HG03196 (cell line): ENCODE measurements around the gene ANAPC15.
A peak's percentile ranks its signal among the peaks of the same experiment; 100 is the strongest.

Experiments
- ATAC-seq: cut with Tn5 transposase; IDR thresholded peaks from one replicate; pipeline ENCODE4 v1.9.1; 2021; ENCODE audit not compliant: unreplicated experiment

Gene ANAPC15

DNA sequence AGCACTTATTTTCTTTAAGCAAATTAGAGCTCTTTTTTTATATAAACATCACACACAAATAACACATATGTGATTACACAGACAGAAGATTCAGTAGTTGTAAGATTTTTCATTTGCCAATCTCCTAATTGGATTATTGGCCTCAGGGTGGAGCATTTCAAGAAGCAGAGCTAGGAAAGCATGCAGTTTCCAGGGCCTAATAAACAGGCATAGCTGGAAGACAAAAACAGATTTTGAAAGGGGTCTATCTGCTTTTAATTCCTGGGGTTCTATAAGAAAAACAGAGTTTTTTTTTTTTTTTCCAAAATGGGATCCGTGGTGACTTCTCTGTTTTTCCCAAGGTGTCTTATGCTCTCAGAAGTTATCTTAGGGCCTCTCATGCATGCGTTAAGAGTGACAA, 15.4 kb upstream of the ANAPC15 start:
- no peak for ATAC-seq

DNA sequence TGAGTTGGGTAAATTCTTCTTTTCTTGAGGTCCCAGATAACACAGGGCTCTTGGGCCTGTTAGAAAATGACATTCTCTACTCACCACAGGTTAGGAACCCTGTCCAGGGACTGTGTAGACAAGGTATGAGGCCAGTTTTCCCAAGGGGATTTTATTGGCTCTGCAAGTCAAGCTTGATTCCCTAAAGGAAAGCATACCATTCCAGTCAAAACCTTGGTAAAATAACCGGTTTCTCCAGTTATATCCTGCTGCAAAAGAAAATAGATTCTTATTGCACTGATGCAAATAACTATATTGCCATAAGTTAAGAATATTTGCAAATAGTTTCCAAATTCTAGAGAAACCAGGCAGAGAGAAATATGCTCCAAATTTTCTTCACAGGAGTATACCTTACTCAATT, 13.5 kb upstream of the ANAPC15 start:
- ATAC-seq, result no peak

DNA sequence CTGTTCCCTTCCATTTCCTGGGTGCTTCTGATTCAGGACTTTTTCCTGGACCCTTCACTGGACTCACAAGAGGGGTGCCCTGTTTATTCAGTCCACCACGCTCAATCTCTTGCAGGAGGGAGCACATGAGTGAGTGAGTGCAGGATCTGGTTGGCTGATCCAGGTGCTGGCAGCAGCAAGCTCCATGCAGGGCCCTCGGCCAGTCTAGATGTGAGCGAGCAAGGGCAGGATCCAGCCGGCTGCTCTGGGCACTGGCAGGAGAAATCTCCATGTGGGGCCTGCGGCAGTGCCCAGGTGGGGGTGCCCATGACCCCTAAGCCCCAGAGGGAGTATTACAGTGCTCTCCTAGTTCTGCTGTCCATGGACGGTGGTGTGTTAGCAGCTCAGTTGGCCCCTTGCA, 11.6 kb upstream of the ANAPC15 start:
- ATAC-seq, result no peak

DNA sequence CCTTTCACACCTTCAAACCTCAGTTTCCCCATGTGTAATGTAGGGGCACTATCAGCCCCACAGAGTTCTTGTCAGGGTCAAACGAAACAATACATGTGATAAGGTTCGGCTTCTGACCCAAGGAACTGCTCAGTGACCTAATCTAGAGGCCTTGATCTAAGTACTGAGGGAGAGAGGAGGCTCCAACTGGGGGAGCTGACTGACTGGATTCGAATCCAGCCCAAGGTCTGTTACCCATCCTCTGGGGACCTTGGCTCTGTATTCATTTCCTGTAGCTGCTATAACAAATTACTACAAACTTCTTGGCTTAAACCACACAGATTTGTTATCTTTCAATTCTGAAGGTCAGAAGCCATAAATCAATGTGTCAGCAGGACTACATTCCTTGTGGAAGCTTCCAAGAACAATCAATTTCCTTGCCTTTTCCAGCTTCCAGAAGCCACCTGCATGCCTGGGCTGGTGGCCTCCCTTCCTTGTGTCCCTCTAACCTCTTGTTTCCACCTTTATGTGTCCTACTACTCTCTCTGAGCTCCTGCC, 10.7 kb upstream of the ANAPC15 start:
- ATAC-seq, result no peak

DNA sequence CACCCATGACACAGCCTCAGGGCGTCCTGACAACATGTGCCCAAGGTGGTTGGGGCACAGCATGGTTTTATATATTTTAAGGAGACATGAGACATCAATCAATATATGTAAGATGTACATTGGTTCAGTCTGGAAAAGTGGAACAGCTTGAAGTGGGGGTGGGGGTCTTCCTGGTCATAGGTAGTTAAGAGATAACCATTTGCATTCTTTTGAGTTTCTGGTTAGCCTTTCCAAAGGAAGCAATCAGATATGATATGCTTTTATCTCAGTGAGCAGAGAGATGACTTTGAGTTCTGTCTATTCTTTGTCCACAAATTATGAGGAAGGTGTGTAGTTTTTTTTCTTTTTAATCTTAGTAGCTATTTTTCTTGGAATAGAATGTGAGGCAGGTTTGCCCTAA, 10.1 kb upstream of the ANAPC15 start:
- ATAC-seq, result no peak

DNA sequence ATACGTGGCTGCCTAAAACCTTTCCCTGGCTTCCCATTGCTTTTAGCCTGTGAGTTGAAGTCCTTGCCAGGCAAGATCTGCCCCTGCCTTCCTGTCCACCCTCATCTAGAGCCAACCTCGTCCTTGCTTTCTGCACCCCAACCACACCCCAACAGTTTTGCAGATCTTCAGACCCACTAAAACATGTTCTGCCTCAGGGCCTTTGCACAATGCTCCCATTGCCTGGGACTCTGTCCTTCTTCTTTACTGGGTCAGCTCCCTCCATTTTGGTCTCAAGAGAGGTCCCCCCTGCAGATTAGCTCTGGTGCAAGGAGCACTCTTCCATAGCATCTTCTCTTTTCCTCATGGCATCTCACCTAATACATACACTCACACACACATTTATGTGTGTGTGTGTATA, 8.4 kb upstream of the ANAPC15 start:
- ATAC-seq, result no peak

DNA sequence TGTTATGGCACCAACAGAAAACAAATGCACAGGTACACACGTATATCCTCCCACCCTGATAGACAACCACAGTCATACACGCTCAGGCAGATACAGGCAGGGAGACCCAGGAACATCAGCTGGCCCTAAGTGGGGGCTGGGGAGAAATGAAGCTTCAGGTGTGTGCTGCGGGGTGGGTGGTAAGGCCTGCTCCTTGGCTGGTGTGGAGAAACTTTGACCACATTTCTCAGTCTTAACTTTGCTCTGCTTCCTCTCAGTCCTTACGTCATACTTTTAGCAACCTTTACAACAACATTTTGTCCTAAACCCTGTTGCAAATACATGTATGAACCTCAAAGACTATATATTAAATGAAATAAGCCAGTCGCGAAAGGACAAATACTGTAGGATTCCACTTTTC, 6.7 kb upstream of the ANAPC15 start:
- ATAC-seq, result no peak

DNA sequence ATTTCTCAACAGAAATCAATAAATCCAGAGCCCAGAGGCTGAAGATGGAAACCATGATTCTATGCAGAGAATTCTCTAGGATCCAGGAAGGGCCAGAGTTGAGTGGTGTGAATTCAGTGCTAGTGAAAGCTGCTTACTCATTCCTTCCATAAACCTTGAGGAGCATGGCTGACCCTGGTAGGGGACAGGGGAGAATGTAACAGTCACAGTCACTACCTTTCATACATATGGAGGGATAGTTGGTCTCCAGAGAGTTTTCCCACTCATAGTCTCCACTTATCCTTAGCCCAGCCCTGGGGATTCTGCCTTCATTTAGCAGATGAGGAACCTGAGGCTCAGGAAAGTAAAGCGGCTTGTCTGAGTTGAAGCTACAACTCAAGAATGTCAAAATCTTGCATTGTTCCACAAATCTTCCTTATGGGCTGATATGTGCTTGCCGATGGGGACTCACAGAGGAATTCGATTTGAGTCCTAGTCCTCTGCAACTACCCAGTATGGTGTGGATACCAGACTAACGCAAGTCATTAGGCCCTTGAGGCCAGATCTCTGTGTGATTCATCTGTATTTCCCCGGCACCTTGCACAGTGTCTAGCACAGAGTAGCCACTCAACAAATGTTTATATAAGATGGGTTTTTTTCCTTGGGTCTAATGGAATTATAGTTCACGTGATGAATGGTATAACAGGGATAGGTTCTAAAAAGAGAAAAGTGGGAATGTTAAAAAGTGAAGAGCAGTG, 3.7 kb upstream of the ANAPC15 start:
- no peak for ATAC-seq

DNA sequence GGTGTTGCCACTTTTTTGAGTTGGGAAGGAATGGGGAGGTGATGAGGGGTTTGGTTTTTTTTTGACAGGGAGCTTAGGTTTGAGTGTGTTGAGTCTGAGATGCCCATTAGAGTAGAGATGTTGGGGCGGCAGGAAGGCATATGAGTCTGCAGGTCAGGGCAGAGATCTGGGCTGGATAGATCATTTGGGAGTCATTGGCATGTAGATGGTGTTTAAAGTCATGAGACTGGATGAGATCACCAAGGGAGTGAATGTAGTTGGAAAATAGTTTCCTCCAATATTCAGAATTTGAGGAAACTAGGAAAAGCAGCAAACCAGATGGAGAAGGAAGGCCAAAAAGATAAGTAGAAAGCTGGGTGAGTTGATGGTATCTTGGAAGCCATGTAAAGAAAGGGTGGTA, 2.1 kb upstream of the ANAPC15 start:
- ATAC-seq, result no peak

DNA sequence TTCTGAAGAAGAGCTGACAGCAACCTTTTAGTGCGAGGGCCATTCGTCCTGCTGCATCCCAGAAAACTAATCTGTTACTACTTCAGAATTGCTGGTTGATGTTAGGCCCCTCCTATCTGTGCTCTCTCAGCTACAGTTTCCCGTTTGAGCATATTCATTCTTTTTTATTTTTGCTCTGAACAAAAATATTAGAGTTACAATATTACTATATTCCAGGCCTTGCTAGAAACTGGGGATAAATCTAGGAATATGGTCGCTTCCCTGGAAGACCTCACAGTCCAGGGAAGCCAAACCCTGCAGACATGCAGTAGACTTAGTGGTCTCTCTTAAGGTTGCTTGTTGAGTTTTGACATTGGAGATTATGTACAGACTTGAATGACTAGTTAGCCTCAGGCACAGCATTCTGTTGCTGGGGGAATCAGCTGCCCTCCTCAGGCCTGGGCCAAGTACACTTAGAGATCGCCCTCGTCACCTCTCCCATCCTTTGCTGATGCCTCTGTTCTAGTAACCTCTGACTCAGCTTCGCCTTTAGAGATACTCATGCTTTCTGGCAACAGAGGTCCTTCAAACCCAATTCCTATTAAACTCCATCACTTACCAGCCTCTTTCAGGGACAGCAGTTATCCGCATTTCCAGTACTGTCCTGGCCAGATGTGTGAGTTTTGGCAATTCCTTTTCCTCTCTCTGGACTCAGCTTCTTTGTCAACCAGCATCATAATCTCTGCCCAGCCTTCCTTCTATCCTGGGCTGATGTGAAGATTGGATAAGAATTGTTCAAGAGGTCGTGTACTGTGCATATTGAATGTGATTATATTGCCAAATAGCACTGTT, 698 bp upstream of the ANAPC15 start:
- ATAC-seq, result no peak

DNA sequence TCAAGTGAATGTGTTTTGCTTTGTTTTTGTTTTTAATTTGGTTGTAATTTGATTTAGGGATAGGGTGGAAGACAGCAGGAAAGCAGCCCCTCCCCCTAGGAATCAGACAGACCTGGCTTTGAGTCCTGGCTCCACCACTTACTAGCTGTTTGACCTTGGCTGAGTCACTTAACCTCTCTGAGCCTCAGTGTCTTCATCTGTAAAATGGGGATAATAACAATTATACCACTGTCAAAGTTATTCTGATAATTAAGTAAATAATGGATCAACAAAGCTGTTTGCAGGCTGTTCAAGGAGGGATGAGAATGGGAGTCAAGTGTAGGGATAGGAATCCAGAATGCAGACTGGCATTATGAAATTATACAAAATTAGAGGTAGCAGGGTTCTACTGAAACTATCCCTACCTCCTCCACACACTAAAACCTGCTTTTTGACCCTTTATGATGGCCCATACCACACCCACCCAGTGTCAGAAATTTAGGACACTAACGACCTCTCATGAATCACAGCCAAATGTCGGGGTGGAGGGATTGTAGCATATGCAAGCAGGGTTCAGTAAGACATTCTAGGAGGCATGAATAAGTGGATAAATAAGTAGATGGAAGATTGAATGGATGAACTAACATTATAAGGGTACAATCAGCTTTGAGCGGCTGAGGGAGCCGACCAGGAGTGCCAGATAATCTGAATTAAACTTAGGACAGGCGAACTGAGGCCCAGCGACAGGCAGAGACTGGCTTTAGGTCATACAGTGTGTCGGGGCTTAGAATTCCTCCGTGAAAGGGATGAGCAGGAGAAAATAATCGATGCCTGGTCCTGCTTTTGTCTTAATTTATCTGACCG, 974 bp downstream of the ANAPC15 start:
- no peak for ATAC-seq

DNA sequence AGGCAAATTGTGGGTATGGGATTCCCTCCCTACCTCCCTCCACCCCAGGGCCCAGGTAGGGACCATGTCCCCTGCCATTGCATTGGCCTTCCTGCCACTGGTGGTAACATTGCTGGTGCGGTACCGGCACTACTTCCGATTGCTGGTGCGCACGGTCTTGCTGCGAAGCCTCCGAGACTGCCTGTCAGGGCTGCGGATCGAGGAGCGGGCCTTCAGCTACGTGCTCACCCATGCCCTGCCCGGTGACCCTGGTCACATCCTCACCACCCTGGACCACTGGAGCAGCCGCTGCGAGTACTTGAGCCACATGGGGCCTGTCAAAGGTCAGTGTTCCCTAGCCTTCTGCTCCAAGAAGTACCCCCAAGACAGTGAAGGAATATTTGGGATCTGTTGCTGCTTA, 6.6 kb downstream of the ANAPC15 start, which contains the start of gene TOMT:
Gene TOMT (plus strand): TSS at position 37 of the 400 bp plus-strand sequence. CDS start 28 bp downstream, at position 65.
- ATAC-seq, result no peak

DNA sequence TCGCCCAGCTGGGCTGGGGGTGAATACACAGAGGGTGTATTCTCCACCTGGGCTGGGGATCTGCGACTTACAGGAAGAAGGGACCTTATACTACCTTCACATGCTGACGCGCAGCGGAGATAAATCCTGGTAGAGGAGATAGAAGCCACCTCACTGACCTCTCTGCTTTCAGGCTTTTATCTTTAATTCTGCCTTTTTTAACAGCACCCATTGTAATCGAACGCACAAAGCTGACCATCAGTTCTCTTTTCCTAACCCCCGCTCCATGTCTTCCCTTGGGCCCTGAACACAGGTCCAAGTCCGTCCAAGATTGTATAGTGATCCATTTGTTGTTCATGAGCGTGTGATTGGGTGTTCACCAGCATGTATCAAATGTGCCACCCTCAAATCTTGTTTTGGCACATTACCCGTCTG, 8.7 kb downstream of the ANAPC15 start:
- no peak for ATAC-seq

DNA sequence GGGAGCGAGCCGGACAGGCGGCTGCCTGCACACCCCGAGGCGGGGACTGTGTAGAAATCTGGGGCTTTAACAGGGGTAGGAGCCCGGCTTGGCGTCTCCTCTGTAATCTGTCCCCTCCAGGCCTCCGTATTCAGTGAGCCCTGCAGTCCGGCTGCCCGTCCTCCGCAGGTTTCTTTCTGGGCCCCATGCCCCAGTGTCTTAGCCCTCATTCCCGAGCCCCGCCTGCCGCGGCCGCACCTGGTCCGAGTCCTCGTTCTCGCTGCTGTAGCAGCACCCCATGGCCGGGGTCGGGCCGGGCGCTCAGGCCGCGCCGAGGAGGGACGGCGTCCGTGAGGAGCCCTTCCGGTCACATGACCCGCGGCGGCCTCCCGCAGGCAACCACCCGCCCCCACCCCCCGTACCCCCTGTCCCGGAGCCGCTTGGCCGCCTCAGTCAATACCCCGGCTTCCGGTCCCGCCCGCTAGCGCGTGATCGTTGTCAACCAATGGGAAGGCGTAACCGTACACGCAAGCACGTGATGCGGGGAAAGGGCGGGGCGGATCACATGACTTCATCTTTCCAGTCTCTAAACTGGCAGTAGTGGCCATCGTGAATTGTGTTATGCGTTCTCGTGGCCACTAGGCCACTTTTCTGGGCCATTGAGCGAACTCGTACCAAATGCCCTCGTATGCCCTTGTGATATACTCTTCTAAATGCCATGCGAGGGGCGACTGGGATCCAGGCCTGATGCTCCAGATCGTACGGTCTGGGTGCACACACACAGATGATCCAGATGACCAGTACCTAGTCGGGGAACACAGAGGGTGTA, 9.3 kb downstream of the ANAPC15 start, which contains the start of gene LAMTOR1:
Gene LAMTOR1 (minus strand): TSS at position 352 of the 808 bp plus-strand sequence. CDS start 73 bp downstream, at position 279.
- ATAC-seq, result peak; percentile 80

DNA sequence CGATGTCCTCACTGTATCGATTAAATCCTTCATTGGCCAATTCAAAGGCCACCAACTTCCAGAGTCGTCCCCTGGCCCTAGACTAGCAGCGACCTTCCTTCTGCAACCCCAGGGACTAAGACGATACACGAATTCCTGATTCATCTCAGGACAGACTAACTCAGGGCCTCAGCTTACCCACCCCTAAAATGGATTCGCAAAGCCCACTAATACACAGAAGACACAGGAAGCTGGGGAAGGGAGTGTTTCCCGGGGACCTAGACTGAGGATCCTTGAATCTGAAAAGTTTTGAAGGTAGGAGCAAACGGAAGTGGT, 9.9 kb downstream of the ANAPC15 start:
- ATAC-seq, result no peak

DNA sequence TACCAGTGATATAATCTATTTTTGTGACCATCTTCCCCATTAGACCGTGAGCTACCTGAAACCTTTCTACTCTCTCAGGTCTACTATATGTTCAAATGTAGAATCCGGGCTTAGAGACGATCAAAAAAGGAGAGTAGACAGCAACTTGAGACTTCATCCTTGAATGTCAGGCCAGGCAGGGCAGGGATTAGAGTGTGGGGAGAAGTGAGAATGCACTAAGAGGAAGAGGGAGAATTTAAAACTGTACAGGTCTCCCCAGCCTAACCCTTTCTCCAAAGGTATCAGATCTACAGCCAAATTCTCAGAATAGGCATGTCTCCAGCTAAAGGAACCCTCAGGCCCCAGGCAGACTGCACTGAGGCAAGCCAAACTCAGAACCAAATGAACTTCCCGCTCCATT, 10.3 kb downstream of the ANAPC15 start:
- ATAC-seq, result no peak

DNA sequence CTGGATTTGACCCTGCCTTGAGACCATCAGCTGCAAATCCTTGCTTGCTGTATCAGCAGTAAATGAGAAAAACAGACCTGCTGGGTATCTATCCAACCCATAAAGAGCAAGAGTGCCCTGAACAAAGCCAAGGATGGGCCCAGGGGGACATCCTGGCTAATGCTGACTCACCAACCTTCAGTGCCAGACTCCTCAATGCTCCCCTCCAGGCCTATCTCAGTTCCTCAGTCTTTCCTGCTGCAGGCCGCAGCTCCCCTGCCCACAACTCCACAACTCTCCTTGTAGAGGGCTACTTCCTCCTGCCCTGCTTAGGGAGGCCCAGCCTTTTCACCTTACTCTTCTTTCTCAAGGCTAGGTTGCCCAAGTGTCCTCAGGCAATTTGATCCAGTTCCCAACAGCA, 12.0 kb downstream of the ANAPC15 start:
- no peak for ATAC-seq

DNA sequence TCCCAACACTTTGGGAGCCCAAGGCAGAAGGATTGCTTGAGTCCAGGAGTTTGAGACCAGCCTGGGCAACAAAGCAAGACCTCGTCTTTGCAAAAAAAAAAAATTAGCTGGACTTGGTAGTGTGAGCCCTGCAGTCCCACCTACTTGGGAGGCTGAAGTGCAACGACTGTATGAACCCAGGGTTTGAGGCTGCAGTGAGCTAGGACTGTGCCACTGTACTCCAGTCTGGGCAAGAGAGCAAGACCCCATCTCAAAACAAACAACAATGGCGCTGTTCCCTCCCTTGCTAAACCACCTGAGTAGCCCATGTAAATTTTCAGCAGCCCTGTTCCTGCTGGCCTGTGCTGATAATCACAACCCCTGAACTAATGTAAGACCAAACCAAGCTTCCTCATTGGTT, 12.5 kb downstream of the ANAPC15 start:
- no peak for ATAC-seq

DNA sequence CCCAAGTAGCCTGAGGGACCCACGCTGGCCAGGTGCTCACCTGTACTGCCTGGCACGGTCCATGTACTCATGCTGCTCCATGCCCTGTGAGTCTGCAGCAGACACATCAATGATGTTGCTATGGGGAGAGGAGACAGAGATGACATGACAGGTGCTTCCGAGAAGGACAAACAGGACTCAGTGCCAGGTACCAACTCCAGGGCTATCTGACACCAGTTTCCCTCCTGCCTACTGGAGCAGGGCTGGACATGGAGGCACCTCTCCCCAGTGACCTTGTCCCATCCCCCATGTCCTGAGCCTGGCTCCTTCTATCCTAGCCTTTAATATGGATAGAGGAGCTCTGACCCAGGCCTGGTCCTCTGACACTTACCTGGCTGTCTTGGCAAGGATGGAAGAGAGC, 13.8 kb downstream of the ANAPC15 start:
- no peak for ATAC-seq

DNA sequence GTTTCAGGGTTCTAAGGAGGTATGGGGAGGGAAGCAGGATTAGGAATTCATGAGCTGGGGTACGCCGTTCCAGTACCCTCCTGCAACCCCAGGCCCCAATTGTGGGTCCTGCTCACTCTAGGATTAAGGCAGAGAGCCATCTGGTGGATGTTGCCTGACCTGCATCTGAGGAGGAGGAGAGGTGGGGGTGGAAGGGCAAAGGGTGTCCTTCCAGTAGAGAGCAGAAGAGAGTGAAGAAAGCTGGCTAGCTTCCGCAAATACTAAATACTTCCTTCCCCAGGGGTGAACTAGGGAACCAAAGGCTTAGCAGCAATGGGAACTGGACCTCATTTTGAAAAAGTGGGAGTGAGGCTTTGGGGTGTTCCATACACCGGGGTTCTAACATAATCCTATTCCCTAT, 21.2 kb downstream of the ANAPC15 start:
- no peak for ATAC-seq
